ENCODE results near the gene ERI3. TPM values are rescaled to one million over a fixed set of nuclear protein-coding genes. Genes with fewer than 3 reads are reported as not detected.

ERI3 gene
- total RNA-seq, 1 donor from 2014 or later = 72.7 TPM

DNA sequence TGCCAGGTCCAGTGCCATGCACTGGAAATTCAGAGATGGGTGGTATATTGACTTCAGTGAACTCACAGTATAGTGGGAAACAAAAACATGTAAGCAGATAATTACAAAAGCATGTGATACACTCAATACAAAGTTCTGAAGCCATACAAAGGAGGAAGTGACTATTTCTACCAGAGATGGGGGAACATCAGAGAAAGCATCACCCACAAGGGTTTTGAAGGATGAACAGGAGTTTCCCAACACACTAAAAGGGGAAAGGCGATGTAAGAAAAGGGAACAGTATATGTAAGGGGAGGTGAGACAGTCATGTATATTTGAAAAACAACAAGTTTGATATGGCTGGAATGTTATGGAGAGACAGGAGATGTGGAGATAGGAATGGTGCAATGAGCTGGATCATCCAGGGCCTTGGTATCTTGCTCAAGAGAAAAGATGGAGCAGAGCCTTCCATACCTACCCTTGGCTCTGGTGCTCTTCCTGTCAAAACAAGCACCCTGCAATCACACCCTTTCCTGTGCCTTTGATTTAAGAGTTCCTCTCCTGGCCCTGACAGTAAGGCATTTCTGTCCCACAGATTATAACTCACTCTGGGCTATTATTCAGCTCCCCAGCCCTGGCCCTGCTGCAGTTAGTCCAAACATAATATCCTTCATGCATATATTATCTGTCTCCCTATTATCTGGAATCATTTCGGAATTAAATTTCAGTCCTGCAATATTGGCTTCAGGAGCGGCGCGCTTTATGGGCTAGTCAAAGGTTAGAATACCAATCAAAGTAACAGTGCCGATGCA, 81.3 kb downstream of the ERI3 start:
- no peak overlapping the region for H3K27ac Mint-ChIP-seq
- peaks cover 17% of the 10 kb centered on the region for H3K4me1 Mint-ChIP-seq (ENCODE audit: unreplicated experiment)
- H3K27me3 Mint-ChIP-seq = no peaks in the 10 kb centered on the region
- TF ChIP-seq, protein P1, sequence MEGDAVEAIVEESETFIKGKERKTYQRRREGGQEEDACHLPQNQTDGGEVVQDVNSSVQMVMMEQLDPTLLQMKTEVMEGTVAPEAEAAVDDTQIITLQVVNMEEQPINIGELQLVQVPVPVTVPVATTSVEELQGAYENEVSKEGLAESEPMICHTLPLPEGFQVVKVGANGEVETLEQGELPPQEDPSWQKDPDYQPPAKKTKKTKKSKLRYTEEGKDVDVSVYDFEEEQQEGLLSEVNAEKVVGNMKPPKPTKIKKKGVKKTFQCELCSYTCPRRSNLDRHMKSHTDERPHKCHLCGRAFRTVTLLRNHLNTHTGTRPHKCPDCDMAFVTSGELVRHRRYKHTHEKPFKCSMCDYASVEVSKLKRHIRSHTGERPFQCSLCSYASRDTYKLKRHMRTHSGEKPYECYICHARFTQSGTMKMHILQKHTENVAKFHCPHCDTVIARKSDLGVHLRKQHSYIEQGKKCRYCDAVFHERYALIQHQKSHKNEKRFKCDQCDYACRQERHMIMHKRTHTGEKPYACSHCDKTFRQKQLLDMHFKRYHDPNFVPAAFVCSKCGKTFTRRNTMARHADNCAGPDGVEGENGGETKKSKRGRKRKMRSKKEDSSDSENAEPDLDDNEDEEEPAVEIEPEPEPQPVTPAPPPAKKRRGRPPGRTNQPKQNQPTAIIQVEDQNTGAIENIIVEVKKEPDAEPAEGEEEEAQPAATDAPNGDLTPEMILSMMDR (conservative IDR thresholded peaks at IDR 0.05) = no peak
- no peak for DNase-seq (ENCODE audit: extremely low spot score, unreplicated experiment)
- no peaks in the 10 kb centered on the region for H3K9me3 Mint-ChIP-seq
- H3K4me3 Mint-ChIP-seq = no peak overlapping the region
- H3K36me3 Mint-ChIP-seq = peaks cover 6% of the 10 kb centered on the region

DNA sequence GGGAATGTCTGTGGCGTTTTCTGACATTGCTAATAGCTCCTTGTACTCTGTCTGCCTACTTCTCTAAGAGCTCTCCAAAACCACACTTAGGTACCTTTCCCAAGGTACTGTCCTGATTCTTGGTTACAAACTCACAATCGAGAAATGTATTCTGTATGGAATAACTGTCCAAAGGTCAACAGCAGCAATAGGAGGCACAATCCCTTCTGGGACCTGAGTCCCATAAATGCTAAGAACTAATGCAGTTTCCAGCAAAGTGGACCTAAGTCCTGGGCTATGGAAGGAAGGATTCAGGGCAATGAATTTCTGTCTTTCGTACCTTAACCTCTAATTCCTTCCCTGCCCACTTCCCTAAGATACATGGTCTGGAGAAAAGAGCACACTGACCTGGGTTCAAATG, 82.1 kb downstream of the ERI3 start:
- TF ChIP-seq, protein P1 (conservative IDR thresholded peaks at IDR 0.05) = no peak
- DNase-seq (ENCODE audit: extremely low spot score, unreplicated experiment) = no peak
- peaks cover 6% of the 10 kb centered on the region for H3K36me3 Mint-ChIP-seq
- no peak overlapping the region for H3K4me3 Mint-ChIP-seq
- H3K27me3 Mint-ChIP-seq = no peaks in the 10 kb centered on the region
- no peaks in the 10 kb centered on the region for H3K9me3 Mint-ChIP-seq
- peaks cover 17% of the 10 kb centered on the region for H3K4me1 Mint-ChIP-seq (ENCODE audit: unreplicated experiment)
- no peak overlapping the region for H3K27ac Mint-ChIP-seq

DNA sequence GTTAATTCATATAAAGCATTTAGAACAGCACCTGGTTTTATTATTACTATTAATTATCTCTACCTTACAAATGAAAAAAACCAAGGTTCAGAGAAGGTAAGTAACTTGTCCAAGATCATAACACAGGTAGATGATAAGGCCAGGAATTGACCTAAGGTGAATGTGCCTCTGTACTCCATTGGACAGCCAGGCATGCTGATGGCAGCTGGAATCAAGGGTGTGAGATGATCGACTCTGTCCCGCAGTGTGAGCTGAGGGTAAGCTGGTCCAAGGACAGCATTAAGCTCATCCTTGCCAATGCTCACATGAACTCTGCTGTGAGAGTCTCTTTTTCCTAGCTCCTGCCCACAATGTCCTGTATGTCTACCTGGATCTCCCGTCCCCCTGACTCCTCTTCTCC, 83.4 kb downstream of the ERI3 start:
- peaks cover 17% of the 10 kb centered on the region for H3K4me1 Mint-ChIP-seq (ENCODE audit: unreplicated experiment)

DNA sequence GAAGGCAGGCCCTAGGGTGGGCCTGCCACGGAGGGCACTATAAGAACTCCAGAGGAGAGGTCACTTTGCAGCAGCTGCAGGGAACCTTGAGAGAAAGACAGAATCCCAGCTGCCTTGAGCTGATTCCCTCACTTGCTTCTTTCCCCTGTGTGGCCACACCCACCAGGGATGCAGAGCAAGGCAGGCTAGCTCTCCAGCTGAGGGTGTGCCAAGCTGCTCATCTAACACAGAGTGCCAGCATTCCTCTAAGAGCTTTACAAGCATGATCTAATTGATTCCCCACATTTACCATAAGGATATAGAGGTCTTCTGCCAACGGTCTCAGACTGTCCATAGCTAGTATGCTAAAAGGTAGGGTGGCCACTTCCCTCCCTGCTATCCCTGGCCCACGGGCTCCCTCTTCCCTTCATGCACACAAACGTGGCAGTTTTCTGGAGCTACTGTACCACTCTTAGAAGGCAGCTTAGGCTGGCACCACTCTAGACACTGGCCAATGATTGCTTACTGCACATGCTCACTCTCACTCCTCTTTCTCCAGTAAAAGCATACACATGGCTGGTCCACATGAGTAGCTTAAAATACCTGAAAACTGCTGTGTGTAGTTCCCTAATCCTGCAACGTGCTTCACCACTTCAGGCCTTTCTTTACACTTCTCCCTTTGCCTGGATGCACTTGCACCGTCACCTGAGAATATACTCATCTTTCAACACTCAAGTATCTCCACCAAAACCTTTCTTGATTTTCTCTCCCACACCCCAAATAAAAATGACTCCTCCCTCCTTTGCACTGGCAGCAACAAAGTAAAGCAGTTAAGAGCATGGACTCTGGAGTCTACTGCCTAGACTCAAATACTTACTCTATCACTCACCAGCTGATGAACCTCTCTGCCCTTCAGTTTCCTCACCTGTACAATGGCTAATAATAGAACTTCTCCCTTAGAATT, 84.1 kb downstream of the ERI3 start:
- no peak for DNase-seq (ENCODE audit: extremely low spot score, unreplicated experiment)
- peaks cover 6% of the 10 kb centered on the region for H3K36me3 Mint-ChIP-seq
- no peak overlapping the region for H3K27ac Mint-ChIP-seq
- H3K9me3 Mint-ChIP-seq = no peaks in the 10 kb centered on the region
- no peak overlapping the region for H3K4me3 Mint-ChIP-seq
- no peaks in the 10 kb centered on the region for H3K27me3 Mint-ChIP-seq
- TF ChIP-seq, protein P1 (conservative IDR thresholded peaks at IDR 0.05) = no peak
- H3K4me1 Mint-ChIP-seq (ENCODE audit: unreplicated experiment) = peaks cover 17% of the 10 kb centered on the region

More for the DNA sequence above, 83.4 kb downstream of the ERI3 start:
- H3K9me3 Mint-ChIP-seq = no peaks in the 10 kb centered on the region
- DNase-seq (ENCODE audit: extremely low spot score, unreplicated experiment) = no peak
- TF ChIP-seq, protein P1 (conservative IDR thresholded peaks at IDR 0.05) = no peak
- no peak overlapping the region for H3K4me3 Mint-ChIP-seq
- H3K27ac Mint-ChIP-seq = no peak overlapping the region
- no peaks in the 10 kb centered on the region for H3K27me3 Mint-ChIP-seq
- peaks cover 6% of the 10 kb centered on the region for H3K36me3 Mint-ChIP-seq

DNA sequence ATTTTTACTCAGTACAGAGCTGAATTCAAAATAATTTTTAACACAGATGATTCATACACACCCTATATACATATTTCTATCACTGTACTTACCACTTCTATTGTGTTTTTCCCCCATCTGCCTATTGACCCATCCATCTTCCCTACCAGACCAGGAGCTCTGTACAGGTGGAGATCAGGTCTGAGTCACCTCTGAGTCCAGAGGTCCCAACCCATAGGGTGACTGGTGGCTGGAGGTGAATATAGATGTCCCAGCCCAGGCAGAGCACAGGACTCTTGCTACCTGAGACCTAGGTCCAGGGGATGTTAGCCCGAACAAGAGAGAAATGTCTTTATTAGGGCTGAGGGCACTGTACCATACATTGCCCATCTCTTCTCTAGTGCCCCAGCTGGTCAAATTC, 87.0 kb downstream of the ERI3 start:
- no peak for DNase-seq (ENCODE audit: extremely low spot score, unreplicated experiment)
- H3K4me1 Mint-ChIP-seq (ENCODE audit: unreplicated experiment) = peaks cover 5% of the 10 kb centered on the region
- H3K27ac Mint-ChIP-seq = no peak overlapping the region
- H3K27me3 Mint-ChIP-seq = no peaks in the 10 kb centered on the region
- no peaks in the 10 kb centered on the region for H3K9me3 Mint-ChIP-seq
- TF ChIP-seq, protein P1 (conservative IDR thresholded peaks at IDR 0.05) = no peak
- peaks cover 6% of the 10 kb centered on the region for H3K36me3 Mint-ChIP-seq
- no peak overlapping the region for H3K4me3 Mint-ChIP-seq

All from type B pancreatic cell (in vitro differentiated cells).